ENCODE results near the gene LOXL3.
A peak's percentile ranks its signal among the peaks of the same experiment; 100 is the strongest.

LOXL3 gene

GRCh38 chr2:74530239-74531187, 23.2 kb downstream of the LOXL3 start:
- peak overlapping the region; percentile 80 for H3K27ac ChIP-seq (ENCODE audit: low read depth, low read length)
- peaks cover 25% of the 10 kb centered on the region for H3K4me1 ChIP-seq (ENCODE audit: insufficient read depth, low read length)
- H3K9ac ChIP-seq (ENCODE audit: low read length) = peak overlapping the region; percentile 32
- H3K36me3 ChIP-seq (ENCODE audit: insufficient read depth, low read length) = peaks cover 45% of the 10 kb centered on the region
- no peaks in the 10 kb centered on the region for H3K27me3 ChIP-seq (ENCODE audit: control insufficient read depth in 1 of 2, insufficient read depth in 2 of 2, low read length in 2 of 2)
- H3K9me3 ChIP-seq (ENCODE audit: low read length) = no peaks in the 10 kb centered on the region
- peak overlapping the region; percentile 70 to 97 for H3K4me3 ChIP-seq (ENCODE audit: low read depth in 1 of 2, low read length in 2 of 2)

DNA sequence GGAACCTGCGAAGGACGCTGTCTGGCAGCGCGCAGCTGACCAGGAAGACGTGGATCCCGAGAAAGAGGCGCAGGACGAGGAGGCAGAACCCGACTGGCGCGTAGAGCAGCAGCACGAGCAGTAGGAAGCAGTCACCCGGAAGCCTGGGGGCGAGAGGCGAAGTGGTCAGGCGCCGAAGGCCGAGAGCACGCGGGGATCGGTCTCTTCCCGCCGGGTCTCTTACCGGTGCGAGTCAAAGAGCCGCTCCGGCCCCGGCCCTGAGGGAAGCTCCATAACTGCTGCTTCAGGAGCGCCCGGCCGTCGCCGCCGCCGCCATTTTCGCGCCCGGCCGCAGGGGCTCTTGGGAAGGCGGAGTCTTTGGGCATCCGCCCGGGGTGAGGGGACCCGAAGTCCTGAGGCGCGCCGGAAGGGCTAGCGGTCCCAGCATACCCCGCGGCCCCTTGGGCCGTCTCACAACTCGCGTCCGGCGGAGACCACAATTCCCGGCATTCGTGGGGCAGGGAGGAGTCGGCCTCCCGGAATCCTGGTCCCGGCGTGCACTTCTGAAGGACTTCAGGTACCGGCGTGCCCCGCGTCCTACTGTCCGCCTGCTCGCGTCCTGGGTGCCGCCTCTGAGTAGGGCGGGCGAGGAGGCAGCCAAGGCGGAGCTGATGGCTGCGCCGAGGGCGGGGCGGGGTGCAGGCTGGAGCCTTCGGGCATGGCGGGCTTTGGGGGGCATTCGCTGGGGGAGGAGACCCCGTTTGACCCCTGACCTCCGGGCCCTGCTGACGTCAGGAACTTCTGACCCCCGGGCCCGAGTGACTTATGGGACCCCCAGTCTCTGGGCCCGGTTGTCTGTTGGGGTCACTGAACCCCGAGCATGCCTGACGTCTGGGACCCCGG, 24.1 kb downstream of the LOXL3 start, which contains the start of the genes AUP1 and HTRA2:
Gene AUP1 (minus strand): TSS at position 350 of the 882 bp plus-strand sequence. CDS start 77 bp downstream, at position 273.
Gene HTRA2 (plus strand): TSS at position 577 of the 882 bp plus-strand sequence. CDS start 74 bp downstream, at position 651.
- H3K27me3 ChIP-seq (ENCODE audit: control insufficient read depth in 1 of 2, insufficient read depth in 2 of 2, low read length in 2 of 2) = no peaks in the 10 kb centered on the region
- peak within 1 kb of the TSS; percentile 94 for H3K9ac ChIP-seq (ENCODE audit: low read length)
- peak within 1 kb of the TSS; percentile 70 to 97 for H3K4me3 ChIP-seq (ENCODE audit: low read depth in 1 of 2, low read length in 2 of 2)
- H3K4me1 ChIP-seq (ENCODE audit: insufficient read depth, low read length) = peaks cover 25% of the 10 kb centered on the region
- peaks cover 46% of the 10 kb centered on the region for H3K36me3 ChIP-seq (ENCODE audit: insufficient read depth, low read length)
- peak within 1 kb of the TSS; percentile 88 for H3K27ac ChIP-seq (ENCODE audit: low read depth, low read length)
- H3K9me3 ChIP-seq (ENCODE audit: low read length) = no peaks in the 10 kb centered on the region

DNA sequence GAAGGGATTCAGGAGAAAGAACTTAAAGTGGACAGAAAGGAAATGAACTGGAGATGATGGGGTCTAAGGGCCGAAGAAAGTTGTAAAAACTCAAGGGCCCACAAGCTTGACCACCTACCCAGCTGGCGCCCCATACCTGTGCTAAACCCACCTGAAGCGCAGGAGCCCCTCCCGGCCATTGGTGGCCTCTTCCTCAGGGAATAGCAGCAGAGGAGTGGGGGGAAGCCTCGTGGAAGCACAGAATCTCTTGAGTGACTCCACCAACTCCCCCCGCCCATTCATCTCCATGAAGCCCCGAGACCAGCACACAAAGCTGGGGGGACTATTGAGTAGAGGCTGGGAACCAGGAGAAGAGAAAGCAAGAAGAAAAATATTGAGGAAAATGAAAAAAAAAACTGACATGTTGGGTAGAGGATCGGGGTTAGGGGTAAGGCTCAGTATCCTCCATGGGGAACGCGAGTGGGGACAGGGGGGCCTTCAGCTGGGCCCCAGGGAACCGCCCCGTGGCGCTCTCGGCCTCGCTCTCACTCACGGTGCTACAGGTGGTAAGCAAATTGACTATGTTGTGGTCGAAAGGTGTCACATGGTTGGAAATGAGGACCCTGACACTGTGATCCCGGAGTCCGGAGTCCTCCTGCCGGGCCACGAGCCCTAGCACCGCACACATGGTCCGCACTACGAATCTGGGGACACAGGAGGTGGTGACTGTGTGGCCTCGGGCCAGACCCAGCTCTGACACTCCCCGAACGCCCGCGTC, 25.0 kb downstream of the LOXL3 start:
- H3K4me3 ChIP-seq (ENCODE audit: low read depth in 1 of 2, low read length in 2 of 2) = peak overlapping the region; percentile 59 to 97
- peak overlapping the region; percentile 94 for H3K9ac ChIP-seq (ENCODE audit: low read length)
- no peaks in the 10 kb centered on the region for H3K9me3 ChIP-seq (ENCODE audit: low read length)
- peak overlapping the region; percentile 88 for H3K27ac ChIP-seq (ENCODE audit: low read depth, low read length)
- H3K4me1 ChIP-seq (ENCODE audit: insufficient read depth, low read length) = peaks cover 25% of the 10 kb centered on the region
- H3K36me3 ChIP-seq (ENCODE audit: insufficient read depth, low read length) = peaks cover 46% of the 10 kb centered on the region
- H3K27me3 ChIP-seq (ENCODE audit: control insufficient read depth in 1 of 2, insufficient read depth in 2 of 2, low read length in 2 of 2) = no peaks in the 10 kb centered on the region

DNA sequence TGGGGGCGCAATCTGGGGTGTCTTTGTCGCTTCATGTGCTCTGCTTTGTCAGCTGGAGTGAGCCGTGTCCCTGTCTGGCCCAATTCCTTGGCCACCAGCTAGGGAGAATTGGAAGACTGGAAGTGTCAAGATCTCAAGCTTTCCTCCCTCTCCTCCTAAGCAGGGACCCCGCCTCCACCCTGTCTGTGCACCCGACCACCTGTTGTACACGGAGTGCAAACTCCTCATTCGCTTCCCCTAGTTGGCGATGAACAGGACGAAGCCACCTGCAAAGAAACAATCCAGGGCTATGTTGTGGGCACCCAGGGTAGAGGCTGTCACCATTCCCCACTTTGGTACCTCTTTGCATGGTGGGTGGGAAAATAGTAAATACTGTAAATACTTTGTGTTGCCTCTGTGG, 26.0 kb downstream of the LOXL3 start:
- H3K36me3 ChIP-seq (ENCODE audit: insufficient read depth, low read length) = peaks cover 46% of the 10 kb centered on the region
- no peak overlapping the region for H3K9ac ChIP-seq (ENCODE audit: low read length)
- H3K4me3 ChIP-seq (ENCODE audit: low read depth in 1 of 2, low read length in 2 of 2) = no peak overlapping the region

DNA sequence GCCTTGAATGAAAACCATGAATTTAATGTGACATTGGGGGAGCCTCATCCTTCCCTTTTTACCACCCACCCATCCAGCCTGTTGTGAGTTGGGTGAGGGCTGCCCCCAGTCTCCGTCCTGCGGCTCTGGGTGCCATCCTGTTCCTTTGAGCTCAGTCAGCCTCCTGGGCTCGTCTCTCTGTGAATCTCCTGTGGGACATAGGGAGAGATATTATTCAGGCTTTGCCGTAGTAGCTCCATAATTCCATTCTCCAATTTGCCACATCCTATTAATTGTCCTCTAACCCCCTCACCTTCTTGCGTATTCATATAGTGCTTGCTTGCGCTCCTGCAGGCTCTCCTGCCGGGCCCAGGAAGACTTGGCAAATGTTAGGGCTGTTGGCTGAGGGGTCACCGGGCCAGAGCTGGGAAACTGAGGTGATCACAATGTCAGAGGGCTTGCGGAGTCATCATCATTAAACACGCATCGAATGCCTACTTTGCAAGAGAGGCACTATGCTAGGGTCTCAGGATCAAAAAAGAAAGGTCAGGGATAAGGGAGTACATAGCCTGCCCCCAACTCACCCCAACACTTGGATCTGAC, 27.0 kb downstream of the LOXL3 start:
- Histone ChIP-seq H3K9ac (ENCODE audit: low read length) (no peak overlapping the region), H3K9me3 (ENCODE audit: low read length) (no peaks in the 10 kb centered on the region), H3K4me1 (ENCODE audit: insufficient read depth, low read length) (peaks cover 25% of the 10 kb centered on the region), H3K27ac (ENCODE audit: low read depth, low read length) (no peak overlapping the region), H3K27me3 (ENCODE audit: control insufficient read depth in 1 of 2, insufficient read depth in 2 of 2, low read length in 2 of 2) (no peaks in the 10 kb centered on the region), H3K4me3 (ENCODE audit: low read depth in 1 of 2, low read length in 2 of 2) (no peak overlapping the region), H3K36me3 (ENCODE audit: insufficient read depth, low read length) (peaks cover 36% of the 10 kb centered on the region)

More for the DNA sequence above, 26.0 kb downstream of the LOXL3 start:
- Histone ChIP-seq H3K27ac (ENCODE audit: low read depth, low read length) (no peak overlapping the region), H3K9me3 (ENCODE audit: low read length) (no peaks in the 10 kb centered on the region), H3K4me1 (ENCODE audit: insufficient read depth, low read length) (peaks cover 25% of the 10 kb centered on the region), H3K27me3 (ENCODE audit: control insufficient read depth in 1 of 2, insufficient read depth in 2 of 2, low read length in 2 of 2) (no peaks in the 10 kb centered on the region)

- Histone ChIP-seq H3K4me1 (ENCODE audit: insufficient read depth, low read length) (peaks cover 19% of the 10 kb centered on the region), H3K9ac (ENCODE audit: low read length) (no peak within 1 kb of the TSS), H3K36me3 (ENCODE audit: insufficient read depth, low read length) (peaks cover 30% of the 10 kb centered on the region), H3K9me3 (ENCODE audit: low read length) (no peaks in the 10 kb centered on the region), H3K4me3 (ENCODE audit: low read depth in 1 of 2, low read length in 2 of 2) (no peak within 1 kb of the TSS), H3K27me3 (ENCODE audit: control insufficient read depth in 1 of 2, insufficient read depth in 2 of 2, low read length in 2 of 2) (no peaks in the 10 kb centered on the region), H3K27ac (ENCODE audit: low read depth, low read length) (no peak within 1 kb of the TSS)
Measured at GRCh38 chr2:74525717-74526648, 27.8 kb downstream of the LOXL3 start, which contains the start of gene DQX1. Gene DQX1, minus strand, starts transcription at chr2:74526231. Its CDS starts 502 bp downstream, at chr2:74525729.

GRCh38 chr2:74524955-74525716, 28.6 kb downstream of the LOXL3 start:
- peaks cover 30% of the 10 kb centered on the region for H3K36me3 ChIP-seq (ENCODE audit: insufficient read depth, low read length)
- H3K27me3 ChIP-seq (ENCODE audit: control insufficient read depth in 1 of 2, insufficient read depth in 2 of 2, low read length in 2 of 2) = no peaks in the 10 kb centered on the region
- no peak overlapping the region for H3K27ac ChIP-seq (ENCODE audit: low read depth, low read length)

DNA sequence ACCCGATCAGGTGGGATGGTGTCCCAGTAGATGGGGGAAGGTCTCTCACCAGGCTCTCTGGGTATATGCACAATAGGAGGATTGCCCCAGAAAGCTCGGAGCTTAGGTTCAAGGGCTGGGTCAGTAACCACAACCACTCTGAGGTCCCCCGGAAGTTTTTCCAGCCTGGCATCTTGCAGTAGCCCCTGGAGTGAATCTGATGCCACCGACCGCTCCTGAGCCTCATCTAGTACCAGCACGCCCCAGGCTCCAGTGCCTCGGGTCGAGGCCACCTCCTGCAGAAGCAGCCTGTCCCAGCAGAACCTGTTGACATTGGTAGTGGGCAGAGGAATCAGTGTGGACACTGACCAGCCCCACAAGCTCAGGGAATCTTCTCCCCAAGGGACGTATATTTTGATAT, 29.7 kb downstream of the LOXL3 start:
- no peak overlapping the region for H3K4me3 ChIP-seq (ENCODE audit: low read depth in 1 of 2, low read length in 2 of 2)
- no peak overlapping the region for H3K9ac ChIP-seq (ENCODE audit: low read length)
- H3K4me1 ChIP-seq (ENCODE audit: insufficient read depth, low read length) = peaks cover 14% of the 10 kb centered on the region
- no peak overlapping the region for H3K27ac ChIP-seq (ENCODE audit: low read depth, low read length)
- peaks cover 30% of the 10 kb centered on the region for H3K36me3 ChIP-seq (ENCODE audit: insufficient read depth, low read length)
- no peaks in the 10 kb centered on the region for H3K9me3 ChIP-seq (ENCODE audit: low read length)
- H3K27me3 ChIP-seq (ENCODE audit: control insufficient read depth in 1 of 2, insufficient read depth in 2 of 2, low read length in 2 of 2) = peaks cover 0 to 9% of the 10 kb centered on the region in 2 donors

More at GRCh38 chr2:74524955-74525716, 28.6 kb downstream of the LOXL3 start:
- Histone ChIP-seq H3K9me3 (ENCODE audit: low read length) (no peaks in the 10 kb centered on the region), H3K4me1 (ENCODE audit: insufficient read depth, low read length) (peaks cover 15% of the 10 kb centered on the region), H3K4me3 (ENCODE audit: low read depth in 1 of 2, low read length in 2 of 2) (no peak overlapping the region), H3K9ac (ENCODE audit: low read length) (no peak overlapping the region)

- peaks cover 21% of the 10 kb centered on the region for H3K36me3 ChIP-seq (ENCODE audit: insufficient read depth, low read length)
- H3K27me3 ChIP-seq (ENCODE audit: control insufficient read depth in 1 of 2, insufficient read depth in 2 of 2, low read length in 2 of 2) = peaks cover 15 to 21% of the 10 kb centered on the region in 2 donors
- no peaks in the 10 kb centered on the region for H3K4me1 ChIP-seq (ENCODE audit: insufficient read depth, low read length)
- H3K4me3 ChIP-seq (ENCODE audit: low read depth in 1 of 2, low read length in 2 of 2) = no peak overlapping the region
- H3K27ac ChIP-seq (ENCODE audit: low read depth, low read length) = no peak overlapping the region
- no peak overlapping the region for H3K9ac ChIP-seq (ENCODE audit: low read length)
- no peaks in the 10 kb centered on the region for H3K9me3 ChIP-seq (ENCODE audit: low read length)
Measured at GRCh38 chr2:74522516-74522915, 31.2 kb downstream of the LOXL3 start.

Measured in muscle layer of colon (tissue), 2 donors.